B cell (primary cell): ENCODE data around the gene HLA-A. TPM values are rescaled to one million over a fixed set of nuclear protein-coding genes. Genes with fewer than 3 reads are reported as not detected.

Experiments
- ATAC-seq: fragments of 200-7000 bp; cut with Tn5 transposase; one replicate; pipeline ENCODE4 v1.10.0; 2021; ENCODE audit warnings: low read depth, mild to moderate bottlenecking, moderate number of reproducible peaks, moderate library complexity
- CTCF ChIA-PET: fragments of 350-600 bp; sonication (Branson Sonifier 250); formaldehyde crosslinking; loops from one replicate; lab custom pipeline; 2021; ENCODE audit warnings: antibody characterized with exemption, inconsistent platforms; lab: Charles Lee
- POLR2A ChIA-PET: fragments of 350-600 bp; sonication (Branson Sonifier 250); formaldehyde crosslinking; loops from one replicate; lab custom pipeline; 2021; ENCODE audit warnings: antibody characterized with exemption; lab: Charles Lee
- DNase-seq: peaks from one replicate; pipeline ENCODE4 v3.0.0; 2013
- H2AFZ ChIP-seq: 2 replicates; pipeline ENCODE4 v1.6.1; 2012; ENCODE audit warnings: mild to moderate bottlenecking, low read depth, low read length; ENCODE audit not compliant: insufficient read depth, poor library complexity, severe bottlenecking
- H3K27ac ChIP-seq, 2 donors: 1 replicate in 1 of 2; 2 replicates in 1 of 2; pipeline ENCODE4 v1.5.1; 2012 to 2013; ENCODE audit warnings: low read length in 2 of 2, mild to moderate bottlenecking in 2 of 2, moderate library complexity in 1 of 2
- H3K27me3 ChIP-seq, 4 experiments: fragments of 200-600 bp in 1 of 4; sonication (generic) in 1 of 4; replicated peaks in 1 of 4; 1 replicate in 2 of 4; 2 replicates in 2 of 4; pipeline versions ENCODE4 v1.6.1 to v1.7.0; 2013 to 2016; ENCODE audit warnings: low read length in 3 of 4, mild to moderate bottlenecking in 2 of 4, mixed read lengths in 1 of 4, moderate library complexity in 1 of 4; ENCODE audit not compliant: insufficient read depth in 4 of 4, control insufficient read depth in 3 of 4; ENCODE audit errors: control extremely low read depth in 1 of 4
- H3K36me3 ChIP-seq, 2 experiments: replicated peaks in 1 of 2; 1 replicate in 1 of 2; 2 replicates in 1 of 2; pipeline versions ENCODE4 v1.6.1 to v1.7.1; 2013; ENCODE audit warnings: low read length in 1 of 2; ENCODE audit not compliant: insufficient read depth in 2 of 2, control insufficient read depth in 1 of 2; ENCODE audit errors: control extremely low read depth in 1 of 2, extremely low read depth in 1 of 2
- H3K4me1 ChIP-seq, 2 donors: fragments of 200-600 bp in 1 of 2; sonication (generic) in 1 of 2; 1 replicate in 1 of 2; 2 replicates in 1 of 2; pipeline versions ENCODE4 v1.5.1 to v1.6.1; 2013 to 2017; ENCODE audit warnings: low read length in 2 of 2; ENCODE audit not compliant: control insufficient read depth in 2 of 2, insufficient read depth in 2 of 2
- H3K4me2 ChIP-seq: replicated peaks from 2 replicates; pipeline ENCODE3; 2012; ENCODE audit warnings: mild to moderate bottlenecking, low read depth, low read length; ENCODE audit not compliant: poor library complexity, severe bottlenecking
- H3K4me3 ChIP-seq, 5 experiments: fragments of 200-600 bp in 1 of 5; sonication (generic) in 1 of 5; 1 replicate in 3 of 5; 2 replicates in 2 of 5; pipeline versions ENCODE4 v1.5.1 to v1.7.0; 2011 to 2016; ENCODE audit warnings: low read length in 4 of 5, mild to moderate bottlenecking in 4 of 5, low read depth in 2 of 5, control low read depth in 1 of 5, moderate library complexity in 1 of 5; ENCODE audit not compliant: insufficient read depth in 1 of 5; ENCODE audit errors: control extremely low read depth in 1 of 5, extremely low read depth in 1 of 5
- H3K79me2 ChIP-seq: fragments of 200-600 bp; sonication (generic); one replicate; pipeline ENCODE4 v1.6.0; 2016; ENCODE audit warnings: low read length; ENCODE audit not compliant: control insufficient read depth, insufficient read depth
- H3K9ac ChIP-seq: fragments of 200-600 bp; sonication (generic); 2 replicates; pipeline ENCODE4 v1.6.1; 2017; ENCODE audit warnings: mild to moderate bottlenecking, low read length, moderate library complexity
- H3K9me3 ChIP-seq, 3 donors: one replicate each; pipeline versions ENCODE4 v1.6.1 to v1.7.1; 2013; ENCODE audit warnings: low read length in 2 of 3; ENCODE audit not compliant: control insufficient read depth in 2 of 3, insufficient read depth in 1 of 3; ENCODE audit errors: control extremely low read depth in 1 of 3
- H4K20me1 ChIP-seq: 2 replicates; pipeline ENCODE4 v1.6.0; 2012; ENCODE audit warnings: mild to moderate bottlenecking, low read length; ENCODE audit not compliant: insufficient read depth, control insufficient read depth, poor library complexity, severe bottlenecking
- H3K27ac Mint-ChIP-seq: one replicate; pipeline ENCODE4 v1.8.0; 2021; ENCODE audit warnings: mixed read lengths
- H3K27me3 Mint-ChIP-seq: one replicate; pipeline ENCODE4 v1.8.0; 2021; ENCODE audit warnings: mixed read lengths
- H3K4me1 Mint-ChIP-seq: one replicate; pipeline ENCODE4 v1.8.0; 2021; ENCODE audit warnings: mixed read lengths
- H3K4me3 Mint-ChIP-seq: one replicate; pipeline ENCODE4 v1.8.0; 2021; ENCODE audit warnings: mixed read lengths
- H3K9me3 Mint-ChIP-seq: one replicate; pipeline ENCODE4 v1.8.0; 2022; ENCODE audit warnings: mixed read lengths; ENCODE audit not compliant: insufficient read depth
- CTCF ChIP-seq: fragments of 200-600 bp; IDR thresholded peaks from one replicate; pipeline ENCODE4 v1.8.0; 2022; ENCODE audit warnings: antibody characterized with exemption, mild to moderate bottlenecking
- EZH2 ChIP-seq: IDR thresholded peaks from 2 replicates; pipeline ENCODE4 v1.6.1; 2012; ENCODE audit warnings: borderline replicate concordance, low read depth, mild to moderate bottlenecking, moderate library complexity, low read length; ENCODE audit not compliant: insufficient read depth, poor library complexity, severe bottlenecking
- WGBS: methylation state at CpG from one replicate; pipeline ENCODE4 v1.1.5; 2013; ENCODE audit warnings: missing lambda C conversion rate; ENCODE audit not compliant: insufficient coverage; 5-methylcytosine and 5-hydroxymethylcytosine counted together
- intact Hi-C: fragments of 100-400 bp; cut with micrococcal nuclease; formaldehyde crosslinking; loops from one replicate; pipeline ENCODE4 v1.10.0; 2022
- polyA plus RNA-seq: library from polyadenylated mRNA; depleted of rRNA; stranded (reverse); fragments of >200 nt; gene quantifications from 2 replicates; pipeline ENCODE4 v1.2.3, GENCODE V29; 2012
- total RNA-seq, 2 donors: library from RNA; stranded (reverse); fragments of 120-200 nt in 1 of 2; gene quantifications; 1 replicate in 1 of 2; 2 replicates in 1 of 2; pipeline versions ENCODE4 v1.2.3 to v1.2.4, GENCODE V29; 2013 to 2022

The HLA-A gene
- total and polyA plus RNA-seq, 2 donors (not counting 1 experiment from before 2014, with no cell fraction given) = 1,607 to 2,454 TPM

- intact Hi-C loops = no loop called here
- WGBS = 74% methylated on average over 7 of the region's 7 CpGs
- no peak overlapping the region for H3K4me3 ChIP-seq
- peaks cover 16 to 24% of the 10 kb centered on the region in 2 donors for H3K4me1 ChIP-seq
- no peak overlapping the region for H2AFZ ChIP-seq
- H3K27me3 ChIP-seq = no peaks in the 10 kb centered on the region
- POLR2A ChIA-PET = no interaction called here
- H3K27ac ChIP-seq = no peak overlapping the region
- Mint-ChIP-seq H3K27me3 (no peaks in the 10 kb centered on the region), H3K9me3 (no peaks in the 10 kb centered on the region), H3K4me1 (peaks cover 46% of the 10 kb centered on the region), H3K27ac (peak overlapping the region; percentile 28), H3K4me3 (no peak overlapping the region)
- CTCF ChIA-PET = no interaction called here
- no peaks in the 10 kb centered on the region for H3K9me3 ChIP-seq
- H3K79me2 ChIP-seq = peaks cover 15% of the 10 kb centered on the region
- no peak for TF ChIP-seq EZH2
- TF ChIP-seq CTCF = no peak
- ATAC-seq (no peak), DNase-seq (no peak)
- peaks cover 36% of the 10 kb centered on the region for H4K20me1 ChIP-seq
- H3K9ac ChIP-seq = no peak overlapping the region
- H3K36me3 ChIP-seq = peaks cover 2 to 36% of the 10 kb centered on the region in 2 experiments
- H3K4me2 ChIP-seq = no peak overlapping the region
Measured at GRCh38 chr6:29949934-29950333, 7.6 kb downstream of the HLA-A start.

- Histone ChIP-seq H3K27ac (no peak overlapping the region), H3K4me2 (no peak overlapping the region), H3K9me3 (no peaks in the 10 kb centered on the region), H3K27me3 (no peaks in the 10 kb centered on the region), H3K4me1 (peaks cover 0 to 5% of the 10 kb centered on the region in 2 donors), H3K79me2 (peaks cover 3% of the 10 kb centered on the region), H3K4me3 (no peak overlapping the region), H4K20me1 (peaks cover 17% of the 10 kb centered on the region), H3K9ac (no peak overlapping the region), H2AFZ (no peak overlapping the region), H3K36me3 (peaks cover 2 to 17% of the 10 kb centered on the region in 2 experiments)
- Mint-ChIP-seq H3K27ac (no peak overlapping the region), H3K4me3 (no peak overlapping the region), H3K4me1 (peaks cover 27% of the 10 kb centered on the region), H3K9me3 (no peaks in the 10 kb centered on the region), H3K27me3 (no peaks in the 10 kb centered on the region)
- WGBS = no CpG with 5 or more reads among the region's 3 CpGs
- TF ChIP-seq EZH2 = no peak
- no peak for TF ChIP-seq CTCF
- no peak for DNase-seq
- intact Hi-C loops = no loop called here
- POLR2A ChIA-PET = no interaction called here
- CTCF ChIA-PET = no interaction called here
- ATAC-seq = no peak
Measured at GRCh38 chr6:29951882-29952281, 9.6 kb downstream of the HLA-A start.
